Measurements from ENCODE around the gene CYB5D1.
A peak's percentile ranks its signal among the peaks of the same experiment; 100 is the strongest.
"Not testable (repeated sequence)": the region's sequence is repeated elsewhere in the genome, so short reads cannot be mapped to it uniquely, and the experiment has no call there.

Gene CYB5D1

GRCh38 chr17:7856811-7857712, 741 bp upstream of the CYB5D1 start, which contains the start of gene NAA38:
Gene NAA38, minus strand, starts transcription at chr17:7857559. Its CDS starts 96 bp downstream, at chr17:7857463.
- peak; percentile 100 for DNase-seq

- peak; percentile 82 for DNase-seq
These were observed 663 bp downstream of the CYB5D1 start for GRCh38 chr17:7858522-7858810.

GRCh38 chr17:7859028-7859427, 1.2 kb downstream of the CYB5D1 start:
- DNase-seq: no peak

GRCh38 chr17:7862692-7863437, 5.1 kb downstream of the CYB5D1 start:
- peak; percentile 73 for DNase-seq

GRCh38 chr17:7864384-7864783, 6.6 kb downstream of the CYB5D1 start:
- not testable (repeated sequence) for DNase-seq

GRCh38 chr17:7864995-7865650, 7.3 kb downstream of the CYB5D1 start:
- peak; percentile 30 for DNase-seq

GRCh38 chr17:7867881-7868329, 10.1 kb downstream of the CYB5D1 start:
- DNase-seq: peak; percentile 72

GRCh38 chr17:7873051-7873450, 15.2 kb downstream of the CYB5D1 start:
- no peak for DNase-seq

- DNase-seq: no peak
These were observed 18.1 kb downstream of the CYB5D1 start for GRCh38 chr17:7875804-7876370.

- DNase-seq: no peak
These were observed 20.4 kb downstream of the CYB5D1 start for GRCh38 chr17:7878234-7878633.

- DNase-seq: peak; percentile 61
These were observed 22.5 kb downstream of the CYB5D1 start for GRCh38 chr17:7880076-7880868.

- DNase-seq: peak; percentile 60
These were observed 23.7 kb downstream of the CYB5D1 start for GRCh38 chr17:7881276-7882054.

GRCh38 chr17:7882068-7882467, 24.3 kb downstream of the CYB5D1 start:
- no peak for DNase-seq

- no peak for DNase-seq
These were observed 24.8 kb downstream of the CYB5D1 start for GRCh38 chr17:7882629-7883028.

GRCh38 chr17:7883781-7884386, 26.1 kb downstream of the CYB5D1 start:
- DNase-seq: peak; percentile 72

- peak; percentile 52 for DNase-seq
These were observed 27.0 kb downstream of the CYB5D1 start for GRCh38 chr17:7884581-7885366.

- peak; percentile 86 for DNase-seq
These were observed 27.8 kb downstream of the CYB5D1 start for GRCh38 chr17:7885367-7886226.

GRCh38 chr17:7886227-7887037, 28.6 kb downstream of the CYB5D1 start:
- peak; percentile 59 for DNase-seq
